Nephron progenitor cell (in vitro differentiated cells): Measurements from ENCODE around the gene UBALD1.

Experiments used
- DNase-seq: peaks from one replicate; pipeline ENCODE4 v3.0.0; 2021
- H3K27ac Mint-ChIP-seq: 2 replicates; pipeline ENCODE4 v1.8.0; 2021; ENCODE audit warnings: mild to moderate bottlenecking, moderate library complexity, mixed read lengths
- H3K27me3 Mint-ChIP-seq: 2 replicates; pipeline ENCODE4 v1.8.0; 2021; ENCODE audit warnings: mild to moderate bottlenecking, low read depth, mixed read lengths; ENCODE audit not compliant: poor library complexity
- H3K36me3 Mint-ChIP-seq: 2 replicates; pipeline ENCODE4 v1.8.0; 2021; ENCODE audit warnings: low read depth, mixed read lengths
- H3K4me1 Mint-ChIP-seq: 2 replicates; pipeline ENCODE4 v1.8.0; 2021; ENCODE audit warnings: mixed read lengths
- H3K4me3 Mint-ChIP-seq: 2 replicates; pipeline ENCODE4 v1.8.0; 2021; ENCODE audit warnings: mild to moderate bottlenecking, moderate library complexity, mixed read lengths
- H3K9me3 Mint-ChIP-seq: 2 replicates; pipeline ENCODE4 v1.8.0; 2021; ENCODE audit warnings: mild to moderate bottlenecking, moderate library complexity, mixed read lengths
- CTCF ChIP-seq: fragments of 200-600 bp; sonication (generic); IDR thresholded peaks from 2 replicates; pipeline ENCODE4 v1.5.0; 2021; ENCODE audit warnings: antibody characterized with exemption

Gene UBALD1

GRCh38 chr16:4570688-4571321, 43.9 kb downstream of the UBALD1 start:
- Mint-ChIP-seq H3K9me3 (no peaks in the 10 kb centered on the region), H3K4me1 (no peaks in the 10 kb centered on the region), H3K36me3 (no peaks in the 10 kb centered on the region), H3K4me3 (no peak overlapping the region), H3K27ac (no peak overlapping the region), H3K27me3 (peaks cover 7% of the 10 kb centered on the region)
- DNase-seq = no peak
- TF ChIP-seq CTCF = no peak

- H3K27ac Mint-ChIP-seq = no peak overlapping the region
- H3K9me3 Mint-ChIP-seq = no peaks in the 10 kb centered on the region
- no peak overlapping the region for H3K4me3 Mint-ChIP-seq
- TF ChIP-seq CTCF = no peak
- H3K27me3 Mint-ChIP-seq = peaks cover 7% of the 10 kb centered on the region
- H3K36me3 Mint-ChIP-seq = no peaks in the 10 kb centered on the region
- DNase-seq = no peak
- no peaks in the 10 kb centered on the region for H3K4me1 Mint-ChIP-seq
Observed at GRCh38 chr16:4570086-4570485, 44.6 kb downstream of the UBALD1 start.

- H3K36me3 Mint-ChIP-seq = no peaks in the 10 kb centered on the region
- no peak overlapping the region for H3K4me3 Mint-ChIP-seq
- no peak overlapping the region for H3K27ac Mint-ChIP-seq
- no peaks in the 10 kb centered on the region for H3K9me3 Mint-ChIP-seq
- no peak for DNase-seq
- peaks cover 12% of the 10 kb centered on the region for H3K4me1 Mint-ChIP-seq
- H3K27me3 Mint-ChIP-seq = peaks cover 10% of the 10 kb centered on the region
- TF ChIP-seq CTCF = no peak
Observed at GRCh38 chr16:4566144-4566543, 48.5 kb downstream of the UBALD1 start.

- H3K4me3 Mint-ChIP-seq = no peak overlapping the region
- H3K36me3 Mint-ChIP-seq = no peaks in the 10 kb centered on the region
- TF ChIP-seq CTCF = no peak
- H3K27me3 Mint-ChIP-seq = peaks cover 6% of the 10 kb centered on the region
- H3K27ac Mint-ChIP-seq = no peak overlapping the region
- H3K9me3 Mint-ChIP-seq = no peaks in the 10 kb centered on the region
- H3K4me1 Mint-ChIP-seq = peaks cover 12% of the 10 kb centered on the region
- DNase-seq = no peak
Observed at GRCh38 chr16:4564661-4565267, 49.9 kb downstream of the UBALD1 start.

GRCh38 chr16:4561596-4561995, 53.1 kb downstream of the UBALD1 start:
- peaks cover 21% of the 10 kb centered on the region for H3K4me1 Mint-ChIP-seq
- no peaks in the 10 kb centered on the region for H3K36me3 Mint-ChIP-seq
- no peak overlapping the region for H3K4me3 Mint-ChIP-seq
- H3K27ac Mint-ChIP-seq = no peak overlapping the region
- DNase-seq = no peak
- TF ChIP-seq CTCF = no peak
- peaks cover 12% of the 10 kb centered on the region for H3K27me3 Mint-ChIP-seq
- no peaks in the 10 kb centered on the region for H3K9me3 Mint-ChIP-seq
